ENCODE data around the gene PAIP2. TPM values are rescaled to one million over a fixed set of nuclear protein-coding genes. Genes with fewer than 3 reads are reported as not detected.
A peak's percentile ranks its signal among the peaks of the same experiment; 100 is the strongest.

The PAIP2 gene
- total RNA-seq, 1 donor from 2014 or later = 88.2 TPM

GRCh38 chr5:139402561-139403158 is 61.0 kb downstream of the PAIP2 start:
- peaks cover 14% of the 10 kb centered on the region for H3K4me1 Mint-ChIP-seq

GRCh38 chr5:139403418-139403786 is 61.7 kb downstream of the PAIP2 start:
- Mint-ChIP-seq H3K27ac (peak overlapping the region; percentile 99), H3K36me3 (peaks cover 4% of the 10 kb centered on the region), H3K9me3 (no peaks in the 10 kb centered on the region), H3K4me3 (peak overlapping the region; percentile 90), H3K27me3 (ENCODE audit: low read depth) (no peaks in the 10 kb centered on the region), H3K4me1 (peaks cover 14% of the 10 kb centered on the region)
- DNase-seq (ENCODE audit: low spot score in 2 of 2, unreplicated experiment in 2 of 2) = no peak
- TF ChIP-seq CTCF (IDR thresholded peaks at IDR 0.05; ENCODE audit: unreplicated experiment) = no peak

More at GRCh38 chr5:139402561-139403158, 61.0 kb downstream of the PAIP2 start:
- Mint-ChIP-seq H3K36me3 (peaks cover 4% of the 10 kb centered on the region), H3K27ac (peak overlapping the region; percentile 99), H3K4me3 (peak overlapping the region; percentile 90), H3K27me3 (ENCODE audit: low read depth) (no peaks in the 10 kb centered on the region), H3K9me3 (no peaks in the 10 kb centered on the region)
- TF ChIP-seq CTCF (IDR thresholded peaks at IDR 0.05; ENCODE audit: unreplicated experiment) = no peak
- DNase-seq (ENCODE audit: low spot score in 2 of 2, unreplicated experiment in 2 of 2) = no peak

- Mint-ChIP-seq H3K27me3 (ENCODE audit: low read depth) (no peaks in the 10 kb centered on the region), H3K36me3 (peaks cover 4% of the 10 kb centered on the region), H3K4me1 (peaks cover 14% of the 10 kb centered on the region), H3K9me3 (no peaks in the 10 kb centered on the region), H3K27ac (peak within 1 kb of the TSS; percentile 99), H3K4me3 (peak within 1 kb of the TSS; percentile 90)
- peak; percentile 96 to 97 for DNase-seq (ENCODE audit: low spot score in 2 of 2, unreplicated experiment in 2 of 2)
- no peak for TF ChIP-seq CTCF (IDR thresholded peaks at IDR 0.05; ENCODE audit: unreplicated experiment)
Measured at GRCh38 chr5:139403787-139404483, 62.3 kb downstream of the PAIP2 start, which contains the start of gene SPATA24. Gene SPATA24 (minus strand): TSS chr5:139404089. CDS start chr5:139404060, 29 bp downstream.

GRCh38 chr5:139404484-139404840 is 62.8 kb downstream of the PAIP2 start:
- peaks cover 14% of the 10 kb centered on the region for H3K4me1 Mint-ChIP-seq
- peaks cover 1% of the 10 kb centered on the region for H3K36me3 Mint-ChIP-seq
- DNase-seq (ENCODE audit: low spot score in 2 of 2, unreplicated experiment in 2 of 2) = no peak
- TF ChIP-seq CTCF (IDR thresholded peaks at IDR 0.05; ENCODE audit: unreplicated experiment) = no peak
- peak overlapping the region; percentile 99 for H3K27ac Mint-ChIP-seq
- no peaks in the 10 kb centered on the region for H3K9me3 Mint-ChIP-seq
- no peaks in the 10 kb centered on the region for H3K27me3 Mint-ChIP-seq (ENCODE audit: low read depth)
- peak overlapping the region; percentile 90 for H3K4me3 Mint-ChIP-seq

GRCh38 chr5:139406963-139407362 is 65.3 kb downstream of the PAIP2 start:
- no peak for TF ChIP-seq CTCF (IDR thresholded peaks at IDR 0.05; ENCODE audit: unreplicated experiment)
- Mint-ChIP-seq H3K36me3 (peaks cover 1% of the 10 kb centered on the region), H3K9me3 (no peaks in the 10 kb centered on the region), H3K27ac (no peak overlapping the region), H3K27me3 (ENCODE audit: low read depth) (no peaks in the 10 kb centered on the region), H3K4me3 (no peak overlapping the region), H3K4me1 (peaks cover 14% of the 10 kb centered on the region)
- no peak for DNase-seq (ENCODE audit: low spot score in 2 of 2, unreplicated experiment in 2 of 2)
